ENCODE measurements around the gene ENOX2.

Gene ENOX2

DNA sequence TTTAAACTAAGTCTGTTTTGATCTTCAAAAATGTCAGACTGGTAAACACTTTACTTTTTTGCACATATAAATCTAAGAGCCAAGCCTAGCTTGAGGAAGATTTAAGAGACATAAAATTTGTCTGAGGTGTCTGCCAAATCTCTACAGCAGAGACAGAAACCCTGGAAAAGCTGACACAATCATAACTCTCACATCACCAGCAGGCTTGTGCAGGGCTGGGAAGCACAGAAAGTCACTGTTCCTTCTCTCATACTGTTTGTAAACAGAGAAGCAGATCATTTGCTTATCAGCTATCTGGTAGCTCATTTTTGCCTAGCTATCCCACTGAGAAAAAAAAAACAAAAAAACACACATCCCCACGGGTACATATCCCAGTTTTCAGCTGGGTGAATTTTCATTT is 7.0 kb downstream of the ENOX2 start:
- DNase-seq (ENCODE audit: low read depth), result peak; percentile 46
- H3K4me3 ChIP-seq (replicated peaks; ENCODE audit: low read depth, low read length), result no peak overlapping the region
- TF ChIP-seq, protein P1, sequence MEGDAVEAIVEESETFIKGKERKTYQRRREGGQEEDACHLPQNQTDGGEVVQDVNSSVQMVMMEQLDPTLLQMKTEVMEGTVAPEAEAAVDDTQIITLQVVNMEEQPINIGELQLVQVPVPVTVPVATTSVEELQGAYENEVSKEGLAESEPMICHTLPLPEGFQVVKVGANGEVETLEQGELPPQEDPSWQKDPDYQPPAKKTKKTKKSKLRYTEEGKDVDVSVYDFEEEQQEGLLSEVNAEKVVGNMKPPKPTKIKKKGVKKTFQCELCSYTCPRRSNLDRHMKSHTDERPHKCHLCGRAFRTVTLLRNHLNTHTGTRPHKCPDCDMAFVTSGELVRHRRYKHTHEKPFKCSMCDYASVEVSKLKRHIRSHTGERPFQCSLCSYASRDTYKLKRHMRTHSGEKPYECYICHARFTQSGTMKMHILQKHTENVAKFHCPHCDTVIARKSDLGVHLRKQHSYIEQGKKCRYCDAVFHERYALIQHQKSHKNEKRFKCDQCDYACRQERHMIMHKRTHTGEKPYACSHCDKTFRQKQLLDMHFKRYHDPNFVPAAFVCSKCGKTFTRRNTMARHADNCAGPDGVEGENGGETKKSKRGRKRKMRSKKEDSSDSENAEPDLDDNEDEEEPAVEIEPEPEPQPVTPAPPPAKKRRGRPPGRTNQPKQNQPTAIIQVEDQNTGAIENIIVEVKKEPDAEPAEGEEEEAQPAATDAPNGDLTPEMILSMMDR (IDR thresholded peaks at IDR 0.05; ENCODE audit: low read length, missing control alignments), result no peak

DNA sequence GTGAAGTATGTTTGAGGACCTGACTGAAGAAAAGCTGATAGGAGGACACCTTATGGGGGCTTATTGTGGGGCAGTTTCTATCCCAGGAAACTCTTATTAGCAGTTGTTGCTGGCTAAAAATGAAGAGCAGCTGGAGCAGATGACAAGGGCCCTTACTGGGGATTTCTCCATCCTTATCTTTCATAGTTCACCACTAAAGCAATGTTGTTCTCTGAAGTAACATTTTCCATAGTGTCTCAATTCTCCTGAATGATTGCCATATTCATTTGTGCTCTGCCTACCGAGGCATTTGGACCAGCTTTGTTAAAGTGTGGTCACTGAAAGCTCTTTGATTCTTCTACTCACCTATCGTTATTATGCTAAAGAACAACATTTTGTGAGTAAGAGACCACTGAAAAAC is 7.7 kb downstream of the ENOX2 start:
- H3K4me3 ChIP-seq (replicated peaks; ENCODE audit: low read depth, low read length), result no peak overlapping the region
- peak; percentile 79 for DNase-seq (ENCODE audit: low read depth)
- TF ChIP-seq, protein P1 (IDR thresholded peaks at IDR 0.05; ENCODE audit: low read length, missing control alignments), result no peak

DNA sequence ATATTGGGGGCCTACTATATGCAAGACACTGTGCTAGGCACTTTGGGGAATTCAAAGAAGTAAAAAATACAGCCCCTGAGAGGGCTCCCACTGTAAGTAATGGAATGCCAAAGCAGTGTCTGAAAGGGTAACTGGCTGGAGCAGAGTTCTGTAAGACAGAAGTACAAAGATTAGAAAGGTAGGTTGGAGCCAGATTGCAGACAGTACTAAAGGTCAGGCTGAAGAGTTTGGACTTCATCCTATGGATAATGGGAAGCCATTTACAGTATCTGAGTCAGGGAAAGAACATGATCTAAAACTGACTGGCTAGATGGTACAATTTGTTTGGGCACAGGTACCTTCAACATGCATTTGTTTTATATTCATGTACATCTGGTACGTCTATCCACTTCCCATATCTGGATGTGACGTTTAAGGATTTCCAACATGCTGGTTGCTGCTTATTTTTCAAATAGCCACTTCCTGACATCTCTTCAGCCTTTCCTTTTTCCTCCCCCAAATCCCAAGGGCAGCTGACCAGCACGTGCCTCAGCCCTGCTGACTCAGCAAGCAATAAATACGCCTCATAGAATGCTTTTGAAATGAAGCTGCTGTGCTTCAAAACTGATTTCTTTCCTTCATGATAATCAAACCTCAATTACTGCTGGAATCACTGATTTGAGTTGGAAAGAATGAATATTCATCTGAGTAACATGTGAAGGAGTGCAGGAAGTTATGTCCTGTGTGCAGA is 9.5 kb downstream of the ENOX2 start:
- no peak overlapping the region for H3K4me3 ChIP-seq (replicated peaks; ENCODE audit: low read depth, low read length)
- TF ChIP-seq, protein P1 (IDR thresholded peaks at IDR 0.05; ENCODE audit: low read length, missing control alignments), result no peak
- DNase-seq (ENCODE audit: low read depth), result peak; percentile 72

DNA sequence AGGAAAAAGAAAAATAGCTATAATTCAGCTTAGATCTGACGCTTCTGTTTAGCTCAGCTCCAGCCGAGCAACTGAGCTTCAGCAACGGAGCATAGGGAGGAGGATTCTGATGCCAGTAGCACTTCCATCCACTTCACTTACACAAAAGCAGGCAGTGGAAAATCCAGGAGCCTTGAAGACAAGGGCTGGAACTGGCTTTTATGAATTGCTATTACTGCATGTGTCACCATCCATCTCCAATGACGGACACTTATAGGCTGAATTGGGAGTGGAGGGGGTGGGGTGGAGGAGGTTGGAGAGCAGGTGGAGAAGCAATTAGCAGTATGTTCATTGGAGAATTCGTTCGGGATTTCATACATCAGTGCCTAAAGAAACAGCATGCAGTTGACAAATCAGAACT is 15.6 kb downstream of the ENOX2 start:
- TF ChIP-seq, protein P1 (IDR thresholded peaks at IDR 0.05; ENCODE audit: low read length, missing control alignments), result no peak
- no peak for DNase-seq (ENCODE audit: low read depth)
- no peak overlapping the region for H3K4me3 ChIP-seq (replicated peaks; ENCODE audit: low read depth, low read length)

DNA sequence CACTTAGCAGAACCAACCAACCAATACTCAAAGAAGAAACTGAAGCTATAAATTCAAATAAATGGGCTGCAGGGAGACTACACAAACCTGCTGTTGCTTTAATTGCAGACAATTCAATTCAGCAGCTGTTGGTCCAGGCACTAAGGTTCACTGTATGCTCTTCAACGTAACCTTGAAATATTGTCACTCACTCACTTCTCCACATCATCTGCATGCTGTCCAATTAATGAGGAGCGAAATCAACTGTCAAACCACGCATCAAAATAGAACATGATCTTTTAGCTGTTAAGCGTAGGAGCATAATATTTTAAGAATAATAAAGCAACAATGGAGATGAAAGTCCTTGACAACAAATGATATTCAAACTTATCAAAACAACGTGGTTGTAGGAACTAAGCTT is 17.0 kb downstream of the ENOX2 start:
- TF ChIP-seq, protein P1 (IDR thresholded peaks at IDR 0.05; ENCODE audit: low read length, missing control alignments), result no peak
- DNase-seq (ENCODE audit: low read depth), result no peak
- no peak overlapping the region for H3K4me3 ChIP-seq (replicated peaks; ENCODE audit: low read depth, low read length)

DNA sequence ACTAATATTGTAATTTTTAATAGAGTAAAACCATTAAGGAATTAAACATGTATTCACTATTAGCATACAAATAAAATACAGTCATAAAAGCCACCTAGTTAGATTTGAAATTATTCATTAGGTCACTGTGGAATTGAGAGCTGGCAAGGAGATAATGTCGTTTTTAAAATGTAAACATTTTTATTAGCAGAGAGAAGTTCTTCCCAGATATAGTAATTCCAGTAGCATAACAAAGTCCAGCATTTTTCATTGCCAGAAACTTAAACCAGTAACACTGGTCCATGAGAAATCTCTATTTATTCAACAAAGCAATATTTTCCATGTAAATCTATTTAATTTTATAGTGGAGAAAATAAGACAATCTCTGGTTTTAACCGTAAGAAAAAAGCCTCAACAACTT is 17.5 kb downstream of the ENOX2 start:
- no peak for DNase-seq (ENCODE audit: low read depth)
- no peak overlapping the region for H3K4me3 ChIP-seq (replicated peaks; ENCODE audit: low read depth, low read length)
- TF ChIP-seq, protein P1 (IDR thresholded peaks at IDR 0.05; ENCODE audit: low read length, missing control alignments), result no peak

DNA sequence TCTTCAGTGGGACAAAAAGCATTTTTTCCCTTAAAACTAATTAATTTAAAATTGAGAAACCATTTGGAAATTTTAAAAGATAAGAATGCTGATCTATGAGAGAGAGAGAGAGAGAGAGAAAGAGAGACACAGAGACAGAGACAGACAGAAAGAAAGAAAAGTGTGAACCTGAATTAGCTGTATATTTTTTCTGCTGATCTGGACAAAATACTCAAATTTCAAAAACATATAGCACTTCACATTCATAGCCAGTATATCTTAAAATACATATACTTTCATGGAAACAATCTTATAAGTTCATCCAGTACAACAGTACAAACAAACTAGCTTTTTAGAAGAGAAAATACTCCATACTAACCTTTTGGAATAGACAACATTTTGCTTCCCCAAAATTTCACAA is 18.4 kb downstream of the ENOX2 start:
- DNase-seq (ENCODE audit: low read depth), result no peak
- TF ChIP-seq, protein P1 (IDR thresholded peaks at IDR 0.05; ENCODE audit: low read length, missing control alignments), result no peak
- H3K4me3 ChIP-seq (replicated peaks; ENCODE audit: low read depth, low read length), result no peak overlapping the region

All from fibroblast of pulmonary artery (primary cell).